ENCODE measurements around the gene POU4F2.
"Not testable (repeated sequence)": the region's sequence is repeated elsewhere in the genome, so short reads cannot be mapped to it uniquely, and the experiment has no call there.

The POU4F2 gene

GRCh38 chr4:146661367-146661766 lies 22.7 kb downstream of the POU4F2 start:
- DNase-seq = no peak

GRCh38 chr4:146663968-146664311 lies 25.2 kb downstream of the POU4F2 start:
- not testable (repeated sequence) for DNase-seq

DNA sequence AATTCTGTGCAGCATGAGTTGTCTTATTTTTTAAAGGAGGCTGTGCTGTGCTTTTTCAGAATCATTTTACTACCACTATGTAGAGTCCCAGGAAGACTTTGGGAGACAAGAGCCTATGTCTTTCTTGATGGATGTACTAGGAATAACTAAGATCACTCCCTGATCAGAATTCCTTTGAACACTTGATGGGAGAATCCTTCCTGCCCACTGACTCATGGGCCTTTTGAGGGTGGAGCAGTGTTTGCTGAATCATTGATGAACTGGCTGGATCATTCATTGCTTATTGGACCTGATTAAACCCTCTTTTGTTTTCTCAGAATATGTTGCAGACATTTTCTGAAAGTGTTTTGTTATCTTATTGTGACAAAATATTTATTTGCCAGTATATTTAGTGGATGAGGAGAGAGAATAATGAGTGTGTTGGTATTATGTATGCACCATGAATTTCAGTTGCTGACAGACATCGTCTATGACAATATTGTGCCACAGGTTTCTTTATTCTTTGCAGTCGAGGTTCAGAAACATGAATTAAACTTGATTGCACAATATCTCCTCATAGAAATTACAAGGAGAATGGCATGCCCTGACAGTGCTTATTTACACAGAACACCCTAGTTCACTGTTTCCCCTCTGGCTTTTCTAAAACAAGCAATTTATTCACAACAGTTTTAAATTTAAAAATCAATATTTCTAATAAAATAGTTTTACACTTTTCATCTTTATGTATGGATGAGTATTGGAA lies 36.3 kb downstream of the POU4F2 start:
- no peak for DNase-seq
